ENCODE results near the gene TMEM132E.
A peak's percentile ranks its signal among the peaks of the same experiment; 100 is the strongest.

The TMEM132E gene

DNA sequence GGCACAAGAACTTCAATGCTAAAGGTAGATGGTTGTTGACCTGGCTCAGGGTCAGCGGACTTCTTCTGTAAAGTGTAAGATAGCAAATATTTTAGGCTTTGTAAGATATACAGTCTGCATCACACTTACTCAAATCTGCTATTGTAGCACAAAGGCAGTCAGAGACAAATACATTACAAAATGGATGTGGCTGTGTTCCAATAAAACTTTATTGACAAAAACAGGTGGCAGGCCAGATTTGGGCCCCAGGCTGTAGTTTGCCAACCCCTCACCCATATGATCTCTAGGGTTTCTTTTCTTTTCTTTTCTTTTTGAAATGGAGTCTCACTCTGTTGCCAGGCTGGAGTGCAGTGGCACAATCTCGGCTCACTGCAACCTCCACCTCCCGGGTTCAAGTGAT lies 39.5 kb upstream of the TMEM132E start:
- TF ChIP-seq, protein P1, sequence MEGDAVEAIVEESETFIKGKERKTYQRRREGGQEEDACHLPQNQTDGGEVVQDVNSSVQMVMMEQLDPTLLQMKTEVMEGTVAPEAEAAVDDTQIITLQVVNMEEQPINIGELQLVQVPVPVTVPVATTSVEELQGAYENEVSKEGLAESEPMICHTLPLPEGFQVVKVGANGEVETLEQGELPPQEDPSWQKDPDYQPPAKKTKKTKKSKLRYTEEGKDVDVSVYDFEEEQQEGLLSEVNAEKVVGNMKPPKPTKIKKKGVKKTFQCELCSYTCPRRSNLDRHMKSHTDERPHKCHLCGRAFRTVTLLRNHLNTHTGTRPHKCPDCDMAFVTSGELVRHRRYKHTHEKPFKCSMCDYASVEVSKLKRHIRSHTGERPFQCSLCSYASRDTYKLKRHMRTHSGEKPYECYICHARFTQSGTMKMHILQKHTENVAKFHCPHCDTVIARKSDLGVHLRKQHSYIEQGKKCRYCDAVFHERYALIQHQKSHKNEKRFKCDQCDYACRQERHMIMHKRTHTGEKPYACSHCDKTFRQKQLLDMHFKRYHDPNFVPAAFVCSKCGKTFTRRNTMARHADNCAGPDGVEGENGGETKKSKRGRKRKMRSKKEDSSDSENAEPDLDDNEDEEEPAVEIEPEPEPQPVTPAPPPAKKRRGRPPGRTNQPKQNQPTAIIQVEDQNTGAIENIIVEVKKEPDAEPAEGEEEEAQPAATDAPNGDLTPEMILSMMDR (IDR thresholded peaks at IDR 0.05; ENCODE audit: extremely low read depth, missing control alignments), result no peak

DNA sequence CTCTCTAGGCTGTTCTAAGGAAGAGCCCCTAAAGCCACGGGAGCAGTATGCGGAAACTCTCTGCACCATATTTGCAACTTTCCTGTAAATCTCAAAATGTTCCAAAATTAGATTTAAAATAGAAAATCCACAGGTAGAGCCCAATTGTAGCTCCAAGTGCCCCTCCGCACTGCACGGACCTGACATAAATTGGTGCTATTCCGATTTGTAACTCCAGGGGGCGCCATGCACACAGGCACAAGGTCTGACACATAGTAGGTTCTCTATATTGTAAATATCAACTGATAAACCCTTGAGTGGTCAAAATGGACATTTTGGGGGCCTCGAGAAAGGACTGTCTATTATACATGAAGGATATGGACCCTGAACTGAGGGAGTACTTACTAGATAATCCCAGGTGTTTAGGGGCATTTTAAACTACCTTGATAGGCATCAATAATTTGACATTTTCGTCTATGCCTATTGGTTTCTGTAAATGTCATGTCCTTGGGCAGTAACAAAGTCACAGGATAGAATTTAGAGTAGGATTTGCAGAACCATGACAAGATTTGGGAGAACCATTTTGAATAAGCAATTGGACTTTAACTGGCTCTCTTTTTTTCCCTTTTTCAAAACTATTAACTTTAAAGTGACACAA lies 36.6 kb upstream of the TMEM132E start:
- DNase-seq (ENCODE audit: low spot score), result peak; percentile 42
- TF ChIP-seq, protein P1 (IDR thresholded peaks at IDR 0.05; ENCODE audit: extremely low read depth, missing control alignments), result peak; percentile 57

More for the DNA sequence above, 39.5 kb upstream of the TMEM132E start:
- DNase-seq (ENCODE audit: low spot score), result no peak

DNA sequence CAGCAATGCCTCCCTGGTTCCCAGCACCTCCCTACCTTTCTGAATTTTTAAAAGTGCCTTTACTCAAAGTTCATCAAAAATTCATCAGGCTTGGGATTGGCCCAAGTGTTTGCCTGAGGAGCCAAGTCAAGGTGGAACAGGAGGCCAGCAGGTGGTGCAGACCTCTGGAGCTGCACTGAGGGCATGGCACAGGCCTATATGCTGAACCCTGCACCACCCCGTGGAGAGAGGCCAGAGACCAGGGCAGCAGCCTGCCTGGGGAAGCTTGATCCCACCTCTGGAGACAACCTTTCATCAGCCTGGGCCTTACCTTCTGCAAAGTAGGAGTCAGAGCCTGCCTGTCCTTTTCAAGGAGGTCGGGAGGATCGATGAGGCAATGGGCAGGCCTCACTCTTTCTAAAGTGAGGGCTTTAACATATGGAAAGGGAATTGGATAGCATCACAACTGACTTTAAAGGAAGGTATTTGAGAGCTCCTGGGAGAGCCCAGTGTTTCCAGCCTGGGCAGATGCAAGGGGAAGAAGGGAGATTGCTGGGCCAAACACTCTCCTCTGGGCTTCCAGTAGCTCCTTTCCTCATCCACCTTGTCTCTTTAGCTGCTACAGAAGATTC lies 31.8 kb upstream of the TMEM132E start:
- TF ChIP-seq, protein P1 (IDR thresholded peaks at IDR 0.05; ENCODE audit: extremely low read depth, missing control alignments), result no peak
- DNase-seq (ENCODE audit: low spot score), result no peak

DNA sequence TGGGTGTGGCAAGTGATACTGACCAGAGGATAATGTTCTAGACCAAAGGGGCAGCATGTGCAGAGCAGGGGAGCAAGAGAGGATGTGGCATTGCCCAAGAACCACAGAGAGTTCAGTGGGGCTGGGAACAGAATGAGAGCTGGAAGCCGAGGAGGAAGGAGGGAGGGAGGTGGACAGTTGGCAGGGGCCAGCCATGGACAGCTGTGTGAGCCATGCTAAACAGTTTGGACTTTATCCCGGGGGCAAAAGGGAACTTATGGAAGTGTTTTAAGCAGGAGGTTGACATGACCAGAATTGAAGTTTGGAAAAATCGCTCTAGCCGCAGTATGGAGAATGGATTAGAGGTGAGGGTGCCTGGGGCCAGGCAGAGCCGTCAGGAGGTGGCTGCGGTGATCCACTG lies 29.4 kb upstream of the TMEM132E start:
- TF ChIP-seq, protein P1 (IDR thresholded peaks at IDR 0.05; ENCODE audit: extremely low read depth, missing control alignments), result no peak
- DNase-seq (ENCODE audit: low spot score), result no peak

DNA sequence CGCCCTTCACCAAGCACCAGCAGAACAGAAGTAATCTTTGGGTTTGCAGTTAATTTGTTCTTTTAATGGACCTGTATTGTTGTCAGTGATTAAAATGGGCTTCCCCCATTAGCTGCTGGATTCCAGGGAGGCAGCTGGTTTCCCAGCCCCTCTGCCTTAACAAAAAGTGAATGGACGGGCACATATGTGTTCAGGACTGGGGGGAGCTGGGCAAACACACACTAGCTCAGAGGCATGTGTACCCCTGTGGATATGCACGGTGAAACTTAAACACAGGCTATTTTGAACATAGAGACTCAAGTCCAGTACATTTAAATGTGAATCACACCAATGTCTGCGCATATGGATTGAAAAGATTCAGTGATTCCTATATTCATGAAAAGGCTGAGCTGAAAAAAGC lies 25.5 kb upstream of the TMEM132E start:
- no peak for DNase-seq (ENCODE audit: low spot score)
- TF ChIP-seq, protein P1 (IDR thresholded peaks at IDR 0.05; ENCODE audit: extremely low read depth, missing control alignments), result no peak

DNA sequence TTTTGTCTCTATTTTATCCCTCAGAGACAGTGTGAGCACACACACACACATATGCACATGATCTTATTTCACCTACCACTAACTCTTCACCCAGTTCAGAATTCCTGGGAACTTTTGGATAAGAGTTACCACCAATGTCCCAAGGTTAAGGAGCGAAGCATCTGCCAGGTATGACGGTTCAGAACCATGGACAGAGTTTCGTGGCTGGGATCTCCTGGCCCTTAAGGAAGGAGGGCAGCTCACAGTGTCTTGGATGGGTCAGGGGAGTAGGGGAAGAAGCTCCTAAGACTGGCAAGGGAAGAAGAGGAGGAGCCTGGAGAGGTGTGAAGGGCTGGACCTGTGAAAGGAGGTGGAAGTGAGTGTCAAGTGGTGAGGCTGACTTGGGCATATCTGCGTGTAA lies 23.0 kb upstream of the TMEM132E start:
- no peak for DNase-seq (ENCODE audit: low spot score)
- TF ChIP-seq, protein P1 (IDR thresholded peaks at IDR 0.05; ENCODE audit: extremely low read depth, missing control alignments), result no peak

DNA sequence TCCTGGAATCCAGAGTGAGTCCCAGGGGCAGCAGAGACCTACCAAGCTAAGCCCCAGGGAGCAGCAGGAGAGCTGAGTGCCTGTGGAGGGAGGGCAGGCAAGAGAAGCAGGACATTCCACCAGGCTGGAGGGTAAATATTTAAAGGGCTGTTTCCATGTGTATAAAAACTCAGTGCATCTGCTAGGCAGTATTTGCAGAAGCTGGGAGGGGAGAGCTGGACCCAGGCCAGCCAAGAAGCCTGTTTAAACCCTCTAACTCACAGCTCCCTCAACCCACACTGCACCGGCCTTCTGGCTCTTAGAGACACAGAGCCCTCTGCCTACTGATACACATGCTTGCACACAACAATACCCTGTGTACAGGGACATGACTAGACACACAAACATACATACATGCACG lies 22.5 kb upstream of the TMEM132E start:
- TF ChIP-seq, protein P1 (IDR thresholded peaks at IDR 0.05; ENCODE audit: extremely low read depth, missing control alignments), result no peak
- no peak for DNase-seq (ENCODE audit: low spot score)
